ENCODE data around the gene POLR2L. TPM values are rescaled to one million over a fixed set of nuclear protein-coding genes. Genes with fewer than 3 reads are reported as not detected.

The POLR2L gene
- total RNA-seq, 1 donor from 2014 or later: 106 TPM

DNA sequence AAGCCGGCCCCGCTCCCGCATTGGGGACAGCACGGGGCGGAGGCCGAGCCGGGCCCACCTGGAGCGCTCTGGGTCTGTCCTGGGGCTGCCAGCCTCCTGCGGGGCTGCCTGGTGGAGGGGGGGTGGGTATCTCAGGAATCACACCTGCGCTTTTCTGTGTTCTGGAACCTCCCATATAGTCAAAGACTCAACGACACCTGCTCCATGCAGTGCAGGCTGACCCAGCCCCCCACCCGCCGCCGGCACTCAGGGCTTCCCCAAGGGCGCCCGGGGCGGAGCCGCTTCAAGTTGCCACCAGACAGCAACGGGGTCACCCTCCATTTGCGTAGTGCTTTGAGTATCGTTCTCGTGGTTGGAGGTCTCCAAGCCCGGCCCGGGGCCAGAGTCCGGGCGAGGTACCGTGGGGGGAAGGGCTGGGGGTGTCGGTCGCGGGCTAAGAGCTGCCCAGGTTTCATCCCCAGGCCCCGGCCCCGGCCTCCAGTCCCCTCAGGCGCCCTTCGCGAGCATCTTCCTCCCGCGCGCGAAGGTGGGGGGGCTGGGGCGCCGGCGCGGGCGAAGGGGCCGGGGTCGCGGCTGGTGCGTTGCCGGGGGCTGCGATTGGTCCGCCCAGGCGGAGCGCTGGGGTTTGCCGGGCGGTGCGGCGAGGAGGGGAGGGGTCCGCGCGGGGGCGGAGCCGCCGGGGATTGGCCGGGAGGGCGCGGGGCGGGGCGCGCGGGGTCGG is 6.9 kb upstream of the POLR2L start:
- Mint-ChIP-seq H3K36me3 (no peaks in the 10 kb centered on the region), H3K9me3 (no peaks in the 10 kb centered on the region), H3K4me1 (ENCODE audit: unreplicated experiment) (peaks cover 9% of the 10 kb centered on the region), H3K27me3 (peaks cover 3% of the 10 kb centered on the region), H3K4me3 (peak overlapping the region; percentile 72), H3K27ac (no peak overlapping the region)
- peak; percentile 85 for DNase-seq (ENCODE audit: extremely low spot score, unreplicated experiment)
- no peak for TF ChIP-seq CTCF (conservative IDR thresholded peaks at IDR 0.05)

- DNase-seq (ENCODE audit: extremely low spot score, unreplicated experiment): no peak
- Mint-ChIP-seq H3K36me3 (no peaks in the 10 kb centered on the region), H3K27ac (no peak overlapping the region), H3K9me3 (no peaks in the 10 kb centered on the region), H3K4me3 (peak overlapping the region; percentile 68), H3K27me3 (peaks cover 3% of the 10 kb centered on the region), H3K4me1 (ENCODE audit: unreplicated experiment) (peaks cover 9% of the 10 kb centered on the region)
- TF ChIP-seq CTCF (conservative IDR thresholded peaks at IDR 0.05): peak; percentile 79
These were observed 6.1 kb upstream of the POLR2L start for GRCh38 chr11:848380-848931.

GRCh38 chr11:847876-848275 is 5.5 kb upstream of the POLR2L start:
- H3K27ac Mint-ChIP-seq: no peak overlapping the region
- peaks cover 3% of the 10 kb centered on the region for H3K27me3 Mint-ChIP-seq

GRCh38 chr11:846496-847098 is 4.3 kb upstream of the POLR2L start:
- DNase-seq (ENCODE audit: extremely low spot score, unreplicated experiment): no peak
- Mint-ChIP-seq H3K27ac (no peak overlapping the region), H3K4me3 (peak overlapping the region; percentile 67), H3K27me3 (no peaks in the 10 kb centered on the region), H3K4me1 (ENCODE audit: unreplicated experiment) (peaks cover 9% of the 10 kb centered on the region), H3K9me3 (no peaks in the 10 kb centered on the region), H3K36me3 (no peaks in the 10 kb centered on the region)
- TF ChIP-seq CTCF (conservative IDR thresholded peaks at IDR 0.05): no peak

More at GRCh38 chr11:847876-848275, 5.5 kb upstream of the POLR2L start:
- no peak for DNase-seq (ENCODE audit: extremely low spot score, unreplicated experiment)
- Mint-ChIP-seq H3K4me3 (no peak overlapping the region), H3K36me3 (no peaks in the 10 kb centered on the region), H3K9me3 (no peaks in the 10 kb centered on the region), H3K4me1 (ENCODE audit: unreplicated experiment) (peaks cover 9% of the 10 kb centered on the region)
- no peak for TF ChIP-seq CTCF (conservative IDR thresholded peaks at IDR 0.05)

DNA sequence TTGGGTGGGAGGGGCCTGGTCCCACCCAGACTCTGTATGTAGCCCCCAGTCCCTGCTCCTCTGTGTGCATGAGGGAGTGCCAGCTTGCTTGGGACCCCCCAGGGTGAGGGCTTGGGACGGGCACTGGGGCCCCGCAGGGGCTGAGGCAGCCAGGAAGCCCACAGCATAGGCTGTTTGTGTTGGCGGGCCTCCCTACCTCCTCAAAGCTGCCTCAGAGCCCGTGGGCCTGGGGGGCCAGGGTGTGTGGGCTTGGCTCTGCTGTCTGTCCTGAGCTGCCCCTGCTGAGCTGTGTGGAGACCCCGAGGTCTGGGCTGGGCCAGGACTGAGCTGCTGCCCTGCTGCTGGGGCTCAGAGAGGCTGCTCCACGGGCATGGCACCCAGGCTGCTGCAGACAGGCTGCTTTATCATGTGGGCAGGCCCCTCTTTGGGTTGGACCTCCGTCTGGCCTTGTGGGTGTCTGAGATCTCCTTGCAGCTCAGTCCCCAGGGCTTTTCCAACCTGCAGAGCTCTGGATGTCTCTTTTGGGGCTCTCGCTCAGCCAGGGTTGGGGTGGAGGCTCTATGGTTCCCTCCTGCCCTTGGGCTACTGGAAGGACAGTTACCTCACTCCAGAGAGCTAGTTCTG is 3.7 kb upstream of the POLR2L start:
- Mint-ChIP-seq H3K9me3 (no peaks in the 10 kb centered on the region), H3K4me3 (peak overlapping the region; percentile 67), H3K4me1 (ENCODE audit: unreplicated experiment) (peaks cover 13% of the 10 kb centered on the region), H3K27me3 (no peaks in the 10 kb centered on the region), H3K27ac (no peak overlapping the region), H3K36me3 (no peaks in the 10 kb centered on the region)
- no peak for DNase-seq (ENCODE audit: extremely low spot score, unreplicated experiment)
- no peak for TF ChIP-seq CTCF (conservative IDR thresholded peaks at IDR 0.05)

Data from type B pancreatic cell (in vitro differentiated cells).